Choroid plexus epithelial cell (primary cell): ENCODE data around the gene SMCO2.
"Not testable (repeated sequence)": the region's sequence is repeated elsewhere in the genome, so short reads cannot be mapped to it uniquely, and the experiment has no call there.

Experiments used
- DNase-seq: peaks from one replicate; pipeline ENCODE4 v3.0.0-alpha.2; 2010; ENCODE audit warnings: low read depth
- H3K4me3 ChIP-seq: 2 replicates; pipeline ENCODE4 v1.5.1; 2011; ENCODE audit warnings: low read depth, mild to moderate bottlenecking, control low read depth, low read length, moderate library complexity
- TF ChIP-seq, protein P1 (sequence below): conservative IDR thresholded peaks from 2 replicates; pipeline ENCODE4 v1.5.1; 2011; ENCODE audit warnings: low read depth, mild to moderate bottlenecking, control low read depth, inconsistent platforms, low read length, moderate library complexity

The SMCO2 gene

DNA sequence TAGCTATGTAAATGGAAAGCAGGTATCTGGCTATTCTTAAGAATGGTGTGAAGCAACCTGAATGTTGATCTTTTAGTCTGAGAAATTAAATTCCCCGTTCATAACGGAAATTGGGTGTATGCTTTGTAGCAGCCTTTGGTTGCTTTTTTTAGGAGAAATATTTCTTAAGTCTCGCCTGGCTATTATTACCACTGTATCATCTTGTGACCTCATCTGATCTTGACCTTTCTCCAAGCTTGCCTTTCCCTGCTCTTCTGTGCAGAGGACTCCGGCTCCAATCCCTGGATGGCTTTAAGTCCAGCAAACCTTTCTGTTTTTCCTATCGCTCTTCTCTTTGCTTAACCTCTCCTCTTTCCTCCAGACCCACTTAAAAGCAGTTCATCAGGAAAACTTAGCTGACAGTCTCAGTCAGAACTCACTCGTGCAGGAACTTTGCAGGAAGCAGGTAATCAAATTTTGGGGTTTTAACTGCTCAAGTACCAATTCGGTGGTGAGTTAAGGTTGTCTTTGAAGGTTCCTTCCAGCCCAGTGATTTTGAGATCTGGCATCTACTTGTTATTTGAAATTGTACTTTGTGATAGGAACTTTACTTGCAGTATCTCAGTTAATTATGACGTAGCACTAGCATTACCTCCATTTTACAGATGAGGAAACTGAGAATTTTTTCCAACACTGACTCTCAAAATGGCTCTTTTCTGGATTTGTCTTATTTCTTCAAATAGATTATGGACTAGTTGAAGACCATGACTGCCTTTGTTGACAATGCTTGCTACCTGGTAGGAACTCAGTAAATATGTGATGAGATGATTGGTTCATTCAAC lies 91.5 kb downstream of the SMCO2 start:
- no peak for DNase-seq
- TF ChIP-seq, protein P1, sequence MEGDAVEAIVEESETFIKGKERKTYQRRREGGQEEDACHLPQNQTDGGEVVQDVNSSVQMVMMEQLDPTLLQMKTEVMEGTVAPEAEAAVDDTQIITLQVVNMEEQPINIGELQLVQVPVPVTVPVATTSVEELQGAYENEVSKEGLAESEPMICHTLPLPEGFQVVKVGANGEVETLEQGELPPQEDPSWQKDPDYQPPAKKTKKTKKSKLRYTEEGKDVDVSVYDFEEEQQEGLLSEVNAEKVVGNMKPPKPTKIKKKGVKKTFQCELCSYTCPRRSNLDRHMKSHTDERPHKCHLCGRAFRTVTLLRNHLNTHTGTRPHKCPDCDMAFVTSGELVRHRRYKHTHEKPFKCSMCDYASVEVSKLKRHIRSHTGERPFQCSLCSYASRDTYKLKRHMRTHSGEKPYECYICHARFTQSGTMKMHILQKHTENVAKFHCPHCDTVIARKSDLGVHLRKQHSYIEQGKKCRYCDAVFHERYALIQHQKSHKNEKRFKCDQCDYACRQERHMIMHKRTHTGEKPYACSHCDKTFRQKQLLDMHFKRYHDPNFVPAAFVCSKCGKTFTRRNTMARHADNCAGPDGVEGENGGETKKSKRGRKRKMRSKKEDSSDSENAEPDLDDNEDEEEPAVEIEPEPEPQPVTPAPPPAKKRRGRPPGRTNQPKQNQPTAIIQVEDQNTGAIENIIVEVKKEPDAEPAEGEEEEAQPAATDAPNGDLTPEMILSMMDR: no peak
- H3K4me3 ChIP-seq: no peak overlapping the region

DNA sequence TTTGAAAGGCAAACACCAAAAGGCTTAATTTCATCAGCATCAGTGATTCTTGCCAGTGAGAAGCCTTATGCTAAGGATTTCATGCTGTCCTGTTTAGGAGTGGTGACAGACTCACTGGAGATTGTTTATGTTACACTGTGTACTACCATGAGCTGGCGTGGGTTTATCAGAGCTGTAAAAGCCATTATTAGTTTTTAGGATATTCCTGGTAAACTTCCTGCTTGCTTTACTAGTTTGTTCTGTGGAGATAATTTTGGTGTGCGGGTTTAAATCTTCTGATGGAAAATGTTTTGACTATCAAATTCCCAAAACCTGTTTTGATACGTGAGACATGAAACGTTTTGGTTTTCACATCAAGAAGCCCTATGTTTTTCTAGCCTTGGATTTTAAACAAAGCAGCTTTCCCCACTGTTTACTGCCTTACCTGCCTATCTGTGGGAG lies 92.7 kb downstream of the SMCO2 start:
- TF ChIP-seq, protein P1: no peak
- DNase-seq: peak; percentile 88
- H3K4me3 ChIP-seq: no peak overlapping the region

DNA sequence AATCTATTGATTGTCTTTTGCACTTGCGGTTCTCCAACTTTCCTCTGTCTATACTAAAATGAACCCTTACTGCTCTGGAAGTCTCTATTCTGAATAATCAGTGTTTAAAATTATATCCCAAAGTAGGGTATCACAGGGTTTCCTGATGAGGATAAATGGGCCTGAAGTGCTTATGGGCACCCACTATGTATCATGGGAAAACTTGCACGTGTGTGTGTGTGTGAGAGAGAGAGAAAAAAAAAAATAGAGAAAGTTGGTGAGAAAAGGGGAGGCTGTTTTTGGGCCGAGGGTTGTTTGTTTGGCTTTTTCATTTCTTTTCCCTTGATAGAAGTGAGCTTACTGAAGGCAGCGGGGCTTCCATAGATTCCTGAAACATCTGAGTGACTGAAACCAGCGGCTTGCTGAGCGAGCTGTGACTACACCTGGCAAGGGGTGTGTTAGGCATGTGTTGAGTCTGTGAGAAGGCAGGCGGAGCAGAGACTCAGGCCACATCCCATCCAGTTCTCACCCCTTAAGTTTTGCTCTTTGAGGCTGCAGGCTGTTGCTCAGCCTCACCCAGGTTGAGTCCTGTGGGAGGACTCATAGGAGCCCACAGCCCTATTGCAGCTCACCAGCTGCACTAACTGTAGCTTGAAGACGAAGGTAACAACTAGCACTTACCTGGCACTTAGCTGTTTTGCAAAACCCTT lies 94.6 kb downstream of the SMCO2 start:
- DNase-seq: peak; percentile 48
- TF ChIP-seq, protein P1: no peak
- H3K4me3 ChIP-seq: no peak overlapping the region

DNA sequence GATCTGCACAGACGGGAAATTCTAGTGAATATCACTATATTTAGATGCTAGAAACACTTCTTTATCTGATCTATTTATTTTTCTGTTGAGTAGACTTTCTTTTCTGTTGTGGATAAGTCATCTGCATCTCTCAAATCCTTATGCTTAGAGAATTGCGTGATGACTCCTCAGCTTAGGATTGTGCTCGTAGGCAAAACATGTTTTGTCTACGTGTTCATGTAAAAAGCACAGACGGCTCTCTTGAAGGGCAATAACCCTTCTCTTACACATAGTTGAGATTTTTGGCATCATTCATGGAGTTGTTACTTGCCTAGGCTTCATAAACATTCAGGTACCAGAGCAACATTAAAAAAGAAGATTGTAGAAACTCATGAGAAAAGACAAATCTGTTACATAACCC lies 96.1 kb downstream of the SMCO2 start:
- peak; percentile 99 for DNase-seq
- H3K4me3 ChIP-seq: peak overlapping the region; percentile 4
- TF ChIP-seq, protein P1: no peak

DNA sequence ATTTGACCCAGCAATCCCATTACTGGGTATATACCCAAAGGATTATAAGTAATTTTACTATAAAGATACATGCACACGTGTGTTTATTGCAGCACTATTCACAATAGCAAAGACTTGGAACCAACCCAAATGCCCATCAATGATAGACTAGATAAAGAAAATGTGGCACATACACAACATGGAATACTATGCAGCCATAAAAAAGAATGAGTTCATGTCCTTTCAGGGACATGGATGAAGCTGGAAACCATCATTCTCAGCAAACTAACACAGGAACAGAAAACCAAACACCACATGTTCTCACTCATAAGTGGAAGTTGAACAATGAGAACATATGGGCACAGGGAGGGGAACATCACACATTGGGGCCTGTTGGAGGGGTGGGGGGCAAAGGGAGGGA lies 98.3 kb downstream of the SMCO2 start:
- not testable (repeated sequence) for H3K4me3 ChIP-seq, DNase-seq

DNA sequence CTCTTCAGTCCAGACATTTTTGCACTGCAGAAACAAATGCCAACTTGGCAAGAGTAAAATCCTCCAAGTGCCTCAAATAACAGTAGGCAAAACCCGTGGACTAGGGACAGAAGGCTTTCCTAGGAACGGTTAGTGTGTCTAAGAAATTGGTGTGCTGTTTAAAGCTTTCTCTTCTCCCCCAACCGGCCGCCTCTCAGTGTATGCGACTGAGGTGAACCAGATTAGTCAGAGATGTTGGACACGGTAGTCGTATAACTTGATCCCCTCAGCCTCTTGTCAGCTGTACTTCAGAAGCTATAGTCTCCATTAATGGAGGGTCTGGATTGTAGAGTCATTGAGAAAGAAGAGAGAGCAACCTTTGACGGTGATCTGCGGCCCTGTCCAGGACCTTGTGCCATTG lies 99.1 kb downstream of the SMCO2 start:
- no peak for DNase-seq
- TF ChIP-seq, protein P1: no peak

DNA sequence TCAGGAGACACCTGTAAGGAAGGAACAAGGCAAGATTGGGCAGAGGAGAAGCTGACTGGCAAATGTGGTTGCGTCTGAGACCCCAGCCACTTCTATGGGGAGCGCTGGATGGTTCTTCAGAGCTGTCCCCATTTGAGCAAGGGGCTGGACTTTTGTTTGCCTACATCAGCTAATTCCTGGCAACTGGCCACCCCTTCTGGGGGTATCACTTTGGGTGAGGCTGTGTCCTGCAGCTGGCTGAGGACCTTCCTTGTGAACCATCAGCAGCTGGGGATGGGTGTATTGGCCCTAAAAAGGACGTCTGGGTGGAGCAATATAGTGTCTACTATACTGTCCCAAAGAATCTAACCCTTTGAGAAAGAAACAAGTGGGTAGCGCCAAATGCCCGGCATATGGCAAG lies 101.1 kb downstream of the SMCO2 start:
- no peak for DNase-seq
- no peak overlapping the region for H3K4me3 ChIP-seq
- TF ChIP-seq, protein P1: no peak

More for the DNA sequence above, 99.1 kb downstream of the SMCO2 start:
- H3K4me3 ChIP-seq: no peak overlapping the region
